Mesenteric fat pad (tissue), 1 donor: ENCODE results near the gene STK38L. TPM values are rescaled to one million over a fixed set of nuclear protein-coding genes. Genes with fewer than 3 reads are reported as not detected.

ENCODE experiments used
- DNase-seq: peaks from one replicate; pipeline ENCODE4 v3.0.0-alpha.2; 2020; ENCODE audit warnings: low spot score
- total RNA-seq: library from RNA; stranded (reverse); fragmentation: NEBNext Ultra II Directional; extraction: Animal tissue kit (Norgen Biotek cat#: 25700); gene quantifications from one replicate; pipeline ENCODE4 v1.2.1, GENCODE V29; 2021
- donor health status: DM: yes; HTN: yes; CAD: no.

STK38L gene
- total RNA-seq, 1 donor from 2014 or later = 76.0 TPM

GRCh38 chr12:27343255-27344000, 99.3 kb downstream of the STK38L start:
- no peak for DNase-seq

GRCh38 chr12:27344246-27344645, 100.2 kb downstream of the STK38L start:
- DNase-seq = no peak

GRCh38 chr12:27344760-27345159, 100.7 kb downstream of the STK38L start:
- DNase-seq = no peak

DNA sequence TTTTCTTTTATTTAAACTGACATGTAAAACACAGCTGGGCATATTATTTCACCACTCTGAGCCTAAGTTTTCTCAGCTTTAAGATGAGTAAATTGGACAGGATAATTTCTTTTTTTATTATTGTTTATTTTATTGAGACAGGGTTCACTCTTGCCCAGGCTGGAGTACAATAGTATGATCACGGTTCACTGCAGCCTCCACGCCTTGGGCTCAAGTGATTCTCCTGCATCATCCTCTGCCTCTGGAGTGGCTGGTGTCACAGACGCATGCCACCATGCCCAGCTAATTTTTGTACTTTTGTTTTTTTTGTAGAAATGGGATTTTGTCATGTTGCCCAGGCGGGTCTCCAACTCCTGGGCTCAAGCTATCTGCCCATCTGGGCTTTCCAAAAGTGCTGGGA, 101.3 kb downstream of the STK38L start:
- no peak for DNase-seq

DNA sequence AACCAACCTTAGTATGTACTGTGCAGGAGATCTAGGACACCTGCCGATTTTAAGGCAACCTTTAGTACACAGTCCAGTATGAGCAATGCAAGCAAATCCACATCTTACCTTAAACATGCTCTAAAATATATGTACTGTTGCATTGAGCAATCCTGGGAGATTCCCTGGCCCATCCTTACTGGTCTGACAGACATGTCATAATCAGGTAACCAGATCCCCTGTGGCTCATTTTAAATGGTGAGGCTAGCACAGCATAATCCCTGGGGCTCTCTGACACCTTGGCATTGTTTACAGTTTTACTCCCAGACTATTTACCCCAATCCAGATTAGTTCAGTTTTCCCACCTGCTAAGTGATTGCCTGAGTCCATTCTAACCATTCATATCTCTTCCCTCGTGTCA, 103.7 kb downstream of the STK38L start:
- DNase-seq = no peak

DNA sequence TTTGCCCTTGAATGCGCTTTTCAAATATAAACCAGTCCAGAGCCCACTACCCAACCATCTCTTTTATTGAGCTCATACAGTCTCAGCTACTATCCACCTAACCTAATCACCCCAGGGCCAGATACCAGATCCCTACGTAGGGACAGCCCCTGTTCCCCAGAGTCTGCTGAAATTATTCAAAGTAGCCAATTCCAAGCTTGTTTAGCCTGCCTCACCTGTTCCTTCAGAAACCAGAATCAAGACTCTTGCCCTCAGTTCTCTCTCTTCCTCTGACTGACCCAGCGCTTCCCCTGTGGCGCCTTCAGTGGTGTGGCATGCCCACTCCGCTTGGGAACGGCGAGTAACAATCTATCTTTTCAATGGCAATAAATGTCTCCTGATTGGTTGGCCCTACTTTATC, 107.4 kb downstream of the STK38L start:
- no peak for DNase-seq

DNA sequence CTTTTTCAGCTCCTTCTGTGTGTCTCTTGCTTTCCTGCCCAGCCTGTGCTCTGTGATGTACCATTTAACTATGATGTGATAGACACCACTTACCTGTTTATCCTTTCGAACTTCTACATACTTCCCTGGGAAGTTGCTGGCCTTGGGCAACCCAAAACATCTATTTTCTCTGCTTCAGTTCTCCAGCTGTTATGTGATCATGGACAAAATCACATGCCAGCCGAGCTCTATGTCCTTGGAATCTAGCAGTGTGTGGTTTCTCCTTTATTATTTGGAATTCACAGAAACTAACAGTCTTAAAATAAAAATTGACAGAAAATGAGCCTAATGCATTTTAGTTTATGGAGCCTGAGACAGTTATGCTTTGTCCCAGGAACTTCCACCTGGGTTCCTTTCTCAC, 111.4 kb downstream of the STK38L start:
- no peak for DNase-seq

DNA sequence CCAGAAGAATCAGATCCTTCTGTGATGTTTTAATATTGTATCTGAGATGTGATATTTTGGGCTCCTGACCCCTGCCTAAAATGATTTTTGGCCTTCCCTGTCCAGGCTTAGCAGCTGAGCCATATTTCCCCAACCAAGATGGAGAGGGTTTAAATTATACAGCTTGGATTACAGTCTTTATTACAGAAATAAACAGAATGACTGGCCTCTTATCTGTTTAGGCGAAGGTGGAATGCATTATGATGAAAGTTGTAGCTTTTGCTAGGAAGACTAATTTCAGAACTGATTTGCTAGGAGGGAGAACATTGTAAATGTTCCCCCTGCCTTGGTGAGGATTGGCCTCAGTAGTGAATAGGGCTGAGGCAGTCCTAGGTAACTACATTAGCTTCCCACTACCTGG, 111.9 kb downstream of the STK38L start:
- no peak for DNase-seq

GRCh38 chr12:27359578-27360340, 115.7 kb downstream of the STK38L start:
- DNase-seq = no peak

DNA sequence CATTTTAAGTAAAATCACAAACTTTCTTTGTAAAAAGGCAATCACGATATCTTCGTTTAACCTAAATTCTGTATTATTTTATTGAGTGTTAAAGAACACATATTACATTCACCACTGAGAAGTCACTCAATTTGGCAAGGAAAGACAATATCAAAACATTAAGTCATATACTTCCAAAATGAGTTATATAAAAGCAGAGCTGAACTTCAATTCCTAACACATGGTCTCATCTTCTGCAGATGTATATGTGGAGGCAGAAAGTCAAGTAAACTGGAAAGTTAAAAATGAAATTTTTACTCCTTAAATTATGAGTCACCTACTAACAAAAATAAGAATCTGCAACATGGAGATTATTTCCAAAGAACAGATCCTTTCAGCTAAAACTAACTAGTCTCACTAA, 117.3 kb downstream of the STK38L start:
- DNase-seq = no peak

- DNase-seq = no peak
Observed at GRCh38 chr12:27366621-27367020, 122.5 kb downstream of the STK38L start.

- DNase-seq = no peak
Observed at GRCh38 chr12:27367078-27367477, 123.0 kb downstream of the STK38L start.

Other genes starting within 250 kb of the STK38L start
- 38.3 TPM for gene TM7SF3, start 229.9 kb upstream of the STK38L start, total RNA-seq
- gene MED21, start 221.7 kb upstream of the STK38L start, total RNA-seq = 35.6 TPM
- gene C12orf71, start 161.7 kb upstream of the STK38L start, total RNA-seq = not detected
- gene BMAL2, start 88.5 kb downstream of the STK38L start, total RNA-seq = 3.2 TPM
- gene SMCO2, start 202.4 kb downstream of the STK38L start, total RNA-seq = not detected